Fibroblast of peridontal ligament (primary cell): ENCODE data around the gene ITPRID2.

Experiments
- DNase-seq: peaks from one replicate; pipeline ENCODE4 v3.0.0-alpha.2; 2010; ENCODE audit errors: extremely low read depth

The ITPRID2 gene

DNA sequence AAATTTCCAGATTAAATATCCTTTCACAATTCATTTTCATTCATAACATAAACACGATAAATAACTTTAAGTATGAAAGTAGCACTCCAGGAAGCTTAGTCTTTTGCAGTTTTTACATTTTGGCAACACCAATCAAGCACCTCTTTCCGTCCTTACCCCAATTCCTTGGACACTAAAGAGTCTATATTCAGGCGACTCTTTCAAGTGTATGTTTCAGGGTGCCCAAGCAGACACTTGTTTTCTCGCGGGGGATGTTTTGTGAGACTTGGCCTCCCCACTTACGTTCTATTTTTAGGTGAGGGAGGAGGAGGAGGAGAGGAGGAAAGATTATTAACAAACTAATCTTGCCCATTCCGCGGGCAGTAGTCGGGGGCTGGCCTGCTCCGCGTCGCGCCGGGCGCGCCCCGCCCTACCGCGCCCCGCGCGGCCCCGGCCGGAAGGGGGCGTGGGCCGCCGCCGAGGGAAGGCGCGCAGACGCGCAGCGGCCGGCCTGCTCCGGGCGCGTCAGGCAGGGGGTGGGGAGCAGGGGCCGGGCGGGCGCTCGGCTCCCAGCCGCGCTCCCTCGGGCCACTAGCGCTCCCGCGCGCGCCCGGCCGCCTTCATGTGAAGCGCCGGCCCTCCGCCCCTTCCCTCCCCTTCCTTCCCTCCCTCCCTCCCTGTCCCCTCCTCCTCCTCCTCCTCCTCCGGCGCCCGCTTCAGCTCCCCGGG is at the start of gene ITPRID2:
ITPRID2 (plus strand) TSS at position 473 of the 708 bp plus-strand sequence. CDS start 337 bp downstream, outside the sequence.
- peak; percentile 79 for DNase-seq

DNA sequence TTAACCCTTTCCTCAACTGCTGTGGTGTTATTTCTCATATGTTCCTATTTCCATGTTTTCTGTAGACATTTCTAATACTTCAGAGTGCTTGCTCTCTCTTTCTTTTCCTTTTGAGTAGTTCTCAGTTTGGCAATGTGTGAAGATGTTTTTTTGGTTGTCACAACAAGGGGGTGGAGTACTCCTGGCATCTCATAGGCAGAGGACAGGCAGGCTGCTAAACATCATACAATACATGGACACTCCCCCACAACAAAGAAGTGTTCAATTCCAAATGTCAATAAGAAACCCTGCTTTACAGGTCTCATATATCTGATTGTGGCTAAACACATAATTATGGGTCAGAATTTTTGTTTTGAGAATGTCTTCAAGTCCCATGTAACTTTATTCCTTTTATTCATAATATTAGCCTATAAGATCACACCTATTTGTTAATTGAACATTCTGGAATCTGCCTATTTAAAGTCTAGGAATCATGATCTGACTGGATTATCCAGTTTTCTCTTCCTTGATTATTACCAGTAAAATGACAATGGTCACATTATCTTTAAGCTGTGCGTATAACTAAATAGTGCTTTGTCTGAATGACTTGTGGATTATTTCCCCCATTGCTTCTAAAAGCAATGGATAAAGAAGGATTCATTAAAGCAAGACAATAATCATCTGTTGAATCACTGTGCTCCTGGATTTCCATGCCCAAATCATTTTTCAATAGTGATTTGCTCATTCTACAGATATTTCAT is 46.8 kb upstream of the ITPRID2 start:
- no peak for DNase-seq

DNA sequence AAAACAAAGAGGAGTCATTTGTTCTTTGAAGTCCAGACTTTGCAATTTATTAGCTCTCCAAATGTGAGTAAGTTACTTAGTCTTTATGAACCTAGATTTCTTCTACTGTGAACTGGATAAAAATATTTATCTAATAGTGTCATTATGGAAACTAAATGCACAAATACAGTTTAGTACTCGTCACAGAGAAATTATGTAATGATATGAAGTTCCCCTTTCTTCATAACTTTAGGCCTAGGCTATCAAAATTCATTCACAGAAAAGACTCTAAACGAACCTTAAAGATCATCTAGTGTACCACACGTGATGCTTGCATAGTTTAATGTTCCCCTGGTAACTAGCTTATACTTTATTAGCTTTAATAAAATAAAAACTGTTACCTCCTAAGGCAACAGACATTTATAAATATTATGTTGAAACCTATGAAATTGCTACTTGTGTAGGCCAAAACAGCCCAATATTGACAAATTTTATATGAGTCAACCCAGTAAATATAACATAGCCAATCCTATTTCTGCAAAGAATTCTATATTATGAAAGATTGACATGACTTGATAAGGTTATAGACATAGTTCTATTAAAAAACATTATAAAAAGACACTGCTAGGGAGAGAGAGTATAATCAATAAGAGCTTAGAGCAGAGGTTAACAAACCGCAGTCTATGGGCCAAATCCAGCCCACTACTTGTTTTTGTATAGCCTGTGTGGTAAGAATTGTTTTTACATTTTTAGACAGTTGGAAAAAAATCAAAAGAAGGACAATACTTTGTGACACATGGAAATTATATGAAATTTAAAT is 44.9 kb upstream of the ITPRID2 start:
- no peak for DNase-seq

DNA sequence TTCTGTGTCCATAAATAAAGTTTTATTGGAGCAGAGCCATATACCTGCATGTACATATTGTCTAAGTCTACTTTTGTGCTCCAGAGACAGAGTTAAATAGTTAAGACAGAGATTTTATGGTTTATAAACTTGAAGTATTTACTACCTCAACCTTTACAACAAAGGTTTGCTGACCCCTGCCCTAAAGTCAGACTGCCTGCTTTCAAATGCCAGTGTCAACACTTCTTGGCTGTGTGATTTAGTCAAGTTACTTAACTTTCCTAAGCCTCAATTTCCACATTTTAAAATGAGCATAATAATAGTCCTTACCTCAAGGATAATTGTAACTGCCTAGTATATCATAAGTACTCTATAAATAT is 44.4 kb upstream of the ITPRID2 start:
- DNase-seq: no peak

DNA sequence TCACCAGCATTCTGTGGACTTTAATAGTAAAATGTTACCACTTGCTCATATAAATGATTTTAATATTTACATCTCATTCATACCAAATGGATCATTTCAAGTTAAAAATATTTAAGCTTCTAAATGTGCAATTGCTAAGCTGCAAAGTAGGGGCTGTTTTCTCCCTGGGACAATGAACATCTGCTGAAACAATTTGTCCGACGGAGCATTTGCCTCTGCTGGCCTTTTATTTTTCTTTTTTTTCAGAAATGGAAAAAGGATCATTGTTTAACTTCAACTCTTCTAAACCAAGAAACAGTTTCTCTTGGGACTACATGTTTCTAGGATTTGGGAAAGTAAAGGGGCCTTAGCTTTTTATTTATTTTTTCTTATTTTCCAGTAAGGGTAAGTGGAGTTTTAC is 43.8 kb upstream of the ITPRID2 start:
- no peak for DNase-seq

DNA sequence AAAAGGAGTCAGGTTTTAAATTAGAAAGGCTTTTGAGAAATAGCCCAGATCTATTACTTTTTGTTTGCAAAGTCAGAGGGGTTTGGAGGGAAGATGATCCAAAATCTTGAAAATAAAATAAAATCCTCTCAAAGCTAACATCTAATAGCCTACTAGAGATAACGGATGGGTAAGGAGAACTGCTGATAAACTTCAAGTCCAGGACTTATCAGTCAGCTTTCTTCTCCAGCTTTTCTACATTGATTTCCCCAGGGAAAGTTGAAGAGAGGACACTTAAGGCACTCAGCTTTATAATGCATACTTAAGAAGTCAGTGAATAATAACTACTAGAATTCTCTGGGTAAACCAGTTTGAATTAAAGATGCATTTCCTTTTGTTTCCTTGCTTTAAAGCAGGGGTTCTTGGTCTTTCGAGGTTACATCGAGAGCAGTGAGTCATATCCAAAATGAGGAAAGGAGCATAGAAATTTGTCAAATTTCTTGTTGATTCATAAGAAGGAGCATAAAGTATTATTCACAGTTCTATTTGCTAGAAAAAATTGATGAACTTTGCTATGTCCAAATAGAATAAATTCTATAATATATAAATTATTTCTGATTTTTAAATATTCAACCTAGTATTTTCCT is 43.2 kb upstream of the ITPRID2 start:
- DNase-seq: peak; percentile 14

DNA sequence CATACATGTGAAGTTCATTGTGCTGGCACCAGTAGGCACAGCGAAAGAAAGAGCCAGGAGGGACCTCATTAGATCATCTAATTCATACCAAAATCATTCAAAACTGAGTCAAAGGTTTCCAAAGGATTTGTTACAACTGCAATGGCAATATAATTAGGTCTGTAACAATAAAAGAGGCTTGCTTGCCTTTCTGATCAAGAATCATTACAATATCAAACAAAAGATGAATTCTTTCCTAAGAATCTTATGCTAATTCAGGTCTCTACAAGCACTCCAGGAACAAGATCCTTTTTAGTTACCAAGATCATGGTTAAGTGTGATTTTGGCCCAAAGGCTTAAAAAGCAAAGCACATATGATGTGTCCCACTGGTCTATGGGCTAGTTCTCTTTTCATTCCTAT is 41.9 kb upstream of the ITPRID2 start:
- DNase-seq: no peak

DNA sequence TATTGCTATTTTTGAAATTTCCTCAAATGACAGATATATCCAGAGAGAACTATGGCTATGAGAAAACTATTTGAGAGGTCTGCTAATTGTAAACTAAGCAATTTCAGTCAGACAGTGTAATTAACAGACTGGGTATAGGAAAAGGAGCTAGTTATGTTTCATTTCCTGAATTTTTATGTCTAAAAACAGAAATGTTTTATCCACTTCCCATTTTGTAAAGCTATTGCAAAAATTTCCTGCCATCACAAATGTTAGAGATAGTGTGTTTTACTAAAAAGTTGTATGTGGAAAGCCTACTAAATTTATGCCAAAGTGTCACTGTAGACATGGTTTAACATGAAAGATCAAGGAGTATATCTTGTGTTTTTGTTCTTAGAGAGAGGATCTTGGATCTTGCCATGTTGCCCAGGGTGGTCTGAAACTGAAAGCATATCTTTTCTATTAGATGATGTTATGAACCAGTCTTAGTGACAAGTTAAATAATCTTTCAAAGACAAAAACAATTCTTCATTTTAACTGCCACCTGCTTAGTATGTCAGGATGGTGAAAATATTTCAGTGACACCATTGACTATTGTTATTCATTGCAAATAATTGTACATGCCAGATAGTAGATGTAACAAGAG is 40.5 kb upstream of the ITPRID2 start:
- DNase-seq: no peak

DNA sequence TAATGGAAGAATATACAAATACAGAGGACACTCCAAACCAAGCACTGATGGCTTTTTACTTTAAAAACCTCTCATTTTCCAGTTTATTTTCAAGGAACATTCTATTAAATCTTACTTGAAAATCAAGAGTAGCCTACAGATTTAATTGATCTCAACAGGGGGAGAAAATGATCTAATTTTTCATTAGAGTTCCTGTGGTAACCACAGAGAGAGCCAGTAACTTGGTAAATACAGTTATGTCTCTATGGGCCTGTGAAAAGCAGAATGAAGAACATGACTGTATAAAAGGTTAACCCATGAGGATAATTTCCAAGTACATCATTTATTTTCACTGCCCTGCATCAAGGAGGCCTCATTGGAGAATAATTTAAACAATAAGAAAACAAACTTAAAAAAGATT is 39.8 kb upstream of the ITPRID2 start:
- DNase-seq: no peak

DNA sequence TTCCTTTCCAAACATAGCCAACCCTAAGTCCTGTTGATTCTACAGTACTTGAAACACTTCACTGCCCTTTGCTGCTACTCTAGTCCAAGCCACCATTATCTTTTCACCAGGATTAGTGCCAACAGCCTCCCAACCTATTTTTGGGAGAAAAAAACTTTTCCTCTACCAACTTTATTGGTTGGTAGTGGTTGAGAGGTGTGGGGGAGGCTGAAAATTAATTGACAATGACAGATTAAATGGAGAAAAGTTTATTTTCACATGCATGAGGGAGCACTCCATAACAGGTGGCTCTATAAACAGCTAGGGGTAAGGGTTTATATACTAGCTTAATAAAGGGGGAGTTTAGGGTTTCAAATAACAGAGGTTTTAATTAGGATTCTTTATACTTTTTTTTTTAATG is 37.8 kb upstream of the ITPRID2 start:
- DNase-seq: no peak

DNA sequence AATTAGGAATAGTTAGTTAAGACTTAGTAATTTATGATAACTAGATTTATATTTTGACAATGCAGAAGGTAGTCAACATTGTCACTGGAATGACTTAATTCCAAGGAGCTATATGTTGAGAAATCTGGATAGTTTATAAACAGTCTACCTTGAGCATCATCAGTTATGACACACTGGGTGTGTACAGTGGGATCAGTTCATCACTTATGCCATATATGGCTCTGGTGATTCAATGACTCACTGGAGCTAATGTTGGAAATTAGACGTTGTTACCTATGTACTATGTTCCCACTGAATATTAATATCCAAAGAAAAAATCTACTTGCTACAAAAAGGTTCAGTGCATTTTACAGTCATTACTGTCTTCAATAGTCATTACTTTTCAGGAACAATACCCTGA is 34.0 kb upstream of the ITPRID2 start:
- no peak for DNase-seq

DNA sequence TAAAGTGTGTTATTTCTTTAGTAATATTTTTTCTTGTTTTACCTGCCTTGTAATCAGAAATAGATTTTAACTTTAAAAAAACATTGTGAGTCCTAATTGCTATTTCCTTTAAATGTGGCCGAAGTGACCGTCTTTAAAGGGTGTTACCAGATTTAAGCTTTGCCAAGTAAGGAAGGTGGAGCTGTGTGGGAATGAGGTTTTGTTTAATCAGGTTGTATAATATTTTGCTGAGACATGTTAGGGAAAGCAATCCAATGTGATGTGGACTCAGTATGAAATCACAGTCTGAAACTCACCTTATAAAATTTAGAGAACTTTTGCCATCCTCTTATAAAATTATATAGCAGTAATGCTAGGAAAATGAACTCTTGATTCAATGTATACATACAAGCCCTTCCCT is 32.9 kb upstream of the ITPRID2 start:
- DNase-seq: no peak

DNA sequence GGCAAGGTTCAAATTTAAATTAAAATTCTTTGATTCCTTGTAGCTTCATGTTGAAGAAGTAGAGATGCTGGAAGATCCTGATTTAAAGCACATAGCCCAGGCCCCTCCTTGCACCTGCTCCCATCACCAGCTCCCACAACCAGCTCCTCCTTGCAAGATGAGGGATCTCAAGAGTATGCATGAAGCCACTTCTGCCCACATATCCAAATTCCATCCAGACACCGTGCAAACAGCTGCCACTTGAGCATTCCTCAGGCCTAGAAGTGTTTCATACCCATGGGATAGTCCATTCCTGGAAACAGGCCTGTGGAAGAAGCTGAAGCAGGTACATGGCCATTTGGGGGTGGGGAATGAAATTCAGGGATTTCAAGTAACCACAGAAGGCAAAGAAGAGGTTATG is 32.4 kb upstream of the ITPRID2 start:
- DNase-seq: no peak

DNA sequence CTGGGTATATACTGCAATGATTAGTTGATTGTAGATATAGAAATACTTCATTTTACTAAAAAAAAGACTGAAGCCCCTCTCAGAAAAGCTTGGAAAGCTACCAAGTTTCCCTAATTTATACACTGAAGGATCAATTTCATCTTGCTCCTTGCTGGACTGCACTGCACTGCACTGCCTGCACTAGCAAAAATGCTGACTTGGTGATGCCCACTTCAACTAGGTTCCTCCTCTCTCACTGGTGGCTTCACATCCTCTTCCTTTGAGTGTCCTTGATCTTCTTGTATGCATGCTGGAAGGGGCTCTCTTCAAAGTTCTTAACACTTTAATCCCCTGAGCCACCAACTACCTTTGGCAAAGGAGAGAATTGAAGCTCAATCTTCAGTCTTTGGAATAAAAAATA is 31.7 kb upstream of the ITPRID2 start:
- no peak for DNase-seq

DNA sequence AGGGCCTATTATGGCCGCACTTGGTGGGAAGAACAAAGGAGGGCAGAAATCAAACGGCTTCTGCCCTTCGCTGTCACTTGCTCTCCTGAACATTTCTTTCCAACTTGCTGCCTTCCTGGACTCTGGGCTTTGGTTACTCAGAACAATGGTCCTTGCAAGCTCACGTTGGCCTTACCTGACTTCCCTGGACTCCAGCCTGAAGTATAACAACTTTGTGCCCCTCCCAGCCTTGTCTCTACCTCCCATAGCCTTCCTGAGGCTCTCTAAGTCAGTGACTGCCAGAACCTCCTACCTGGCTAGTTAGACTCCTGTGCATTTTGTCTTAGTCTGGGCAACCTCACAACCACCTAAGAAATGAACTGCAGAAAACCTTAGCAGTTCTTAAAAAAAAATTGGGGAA is 30.2 kb upstream of the ITPRID2 start:
- no peak for DNase-seq

DNA sequence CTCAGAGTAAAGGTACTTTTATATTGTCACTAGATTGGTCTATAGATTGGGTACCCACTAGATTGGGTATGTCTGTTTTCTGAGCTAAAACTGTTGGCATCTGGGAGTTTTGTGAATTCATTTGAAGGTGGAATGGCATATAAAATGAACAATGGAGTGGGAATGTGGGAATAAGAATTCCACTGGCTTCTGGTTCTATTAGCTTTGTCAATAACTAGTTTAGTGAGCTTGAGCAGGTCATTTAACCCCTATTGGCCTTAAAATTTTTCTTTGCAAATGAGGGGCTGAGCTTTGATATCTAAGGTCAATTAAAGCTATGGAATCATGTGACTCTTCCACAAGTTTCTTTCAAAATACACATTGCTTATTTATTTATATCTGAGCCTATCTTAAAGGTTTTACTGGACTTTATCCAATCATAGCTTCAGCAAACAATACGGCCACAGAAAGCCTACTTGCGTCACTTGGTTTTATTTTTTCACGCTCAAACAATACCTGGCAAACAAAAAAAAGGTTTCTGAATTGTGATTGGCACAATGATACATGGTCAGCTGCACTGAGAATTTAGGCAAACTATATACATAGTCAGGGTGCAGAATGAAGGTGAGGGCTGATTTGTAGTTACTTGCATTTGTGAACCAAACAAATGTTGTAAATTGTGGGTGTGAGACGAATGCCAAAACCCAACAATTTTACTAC is 28.8 kb upstream of the ITPRID2 start:
- no peak for DNase-seq

DNA sequence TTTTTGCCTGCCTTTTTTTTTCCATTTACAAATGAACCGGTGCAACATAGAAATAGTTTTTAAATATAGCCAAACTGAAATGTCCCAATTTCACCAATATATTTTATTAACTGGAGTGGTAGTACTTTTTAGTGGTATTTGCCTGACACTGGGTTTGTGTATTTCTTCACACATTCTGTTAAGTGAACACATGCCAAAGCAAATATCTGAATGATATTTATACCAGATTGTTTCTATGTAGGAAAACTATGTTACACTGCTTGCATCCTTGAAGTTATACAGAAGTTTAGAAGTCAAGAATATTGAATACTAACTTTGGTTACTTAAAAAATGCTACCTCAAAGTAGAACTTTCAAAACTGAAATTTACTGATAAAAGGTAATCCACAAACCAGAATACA is 19.4 kb upstream of the ITPRID2 start:
- peak; percentile 17 for DNase-seq

DNA sequence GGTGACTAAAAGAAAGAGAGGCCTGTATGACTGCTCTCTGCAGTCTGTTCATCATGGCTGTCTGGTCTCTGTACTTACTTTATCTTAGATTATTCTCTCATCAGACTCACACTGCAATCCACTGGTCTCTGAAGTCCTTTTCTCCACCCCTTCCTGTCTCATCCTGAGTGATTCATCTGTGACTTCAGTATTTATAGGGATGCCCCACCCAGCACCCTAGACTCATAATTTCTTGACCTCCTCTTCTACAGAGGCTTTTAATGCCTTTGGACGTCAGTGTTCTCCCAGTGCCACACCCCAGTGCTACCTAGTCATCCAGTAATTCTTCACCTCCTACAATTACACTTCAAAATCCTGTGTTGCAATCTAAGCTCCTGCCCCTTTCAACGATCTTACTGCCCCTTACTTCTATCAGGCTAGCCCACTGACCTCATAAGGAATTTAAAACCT is 14.9 kb upstream of the ITPRID2 start:
- peak; percentile 14 for DNase-seq

DNA sequence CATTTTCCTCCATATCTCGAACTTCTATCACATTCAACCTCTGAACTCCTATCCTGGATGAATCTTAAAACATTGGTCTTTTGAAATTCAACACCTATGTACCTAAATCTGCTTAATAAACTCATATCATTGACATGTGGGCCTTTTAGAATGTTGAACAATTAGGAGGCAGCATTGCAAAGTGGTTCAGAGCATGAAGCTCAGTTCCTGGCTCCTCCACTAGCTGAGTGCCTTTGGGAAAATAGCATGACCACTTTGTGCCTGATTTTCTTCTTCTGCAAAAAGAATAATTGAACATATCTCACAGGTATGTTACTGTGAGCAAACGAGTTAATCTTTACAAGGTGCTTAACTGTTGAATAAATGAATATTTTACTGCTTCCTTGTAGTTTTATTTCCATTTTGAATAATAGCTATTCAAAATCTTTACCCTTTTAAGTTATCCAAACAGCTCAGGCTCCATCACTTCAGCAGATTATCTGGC is 14.3 kb upstream of the ITPRID2 start:
- DNase-seq: no peak

DNA sequence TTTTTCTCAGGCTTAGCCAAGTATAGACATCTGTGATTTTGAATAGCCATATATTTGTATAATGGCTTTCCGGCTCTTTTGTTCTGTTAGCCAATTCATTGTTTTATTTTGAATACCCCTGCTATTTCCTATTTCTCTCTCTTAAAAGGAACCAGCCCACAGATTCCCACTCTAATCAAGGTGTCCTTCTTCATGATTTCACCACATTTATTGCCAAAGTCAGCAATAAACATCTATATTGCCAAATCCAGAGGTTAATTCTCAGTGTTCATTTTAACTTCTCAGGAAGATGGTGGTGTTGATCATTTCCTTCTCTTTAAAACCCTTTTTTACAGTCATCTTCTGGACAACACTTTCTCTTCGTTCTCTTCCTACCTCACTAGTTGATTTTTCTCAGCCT is 13.1 kb upstream of the ITPRID2 start:
- DNase-seq: no peak

DNA sequence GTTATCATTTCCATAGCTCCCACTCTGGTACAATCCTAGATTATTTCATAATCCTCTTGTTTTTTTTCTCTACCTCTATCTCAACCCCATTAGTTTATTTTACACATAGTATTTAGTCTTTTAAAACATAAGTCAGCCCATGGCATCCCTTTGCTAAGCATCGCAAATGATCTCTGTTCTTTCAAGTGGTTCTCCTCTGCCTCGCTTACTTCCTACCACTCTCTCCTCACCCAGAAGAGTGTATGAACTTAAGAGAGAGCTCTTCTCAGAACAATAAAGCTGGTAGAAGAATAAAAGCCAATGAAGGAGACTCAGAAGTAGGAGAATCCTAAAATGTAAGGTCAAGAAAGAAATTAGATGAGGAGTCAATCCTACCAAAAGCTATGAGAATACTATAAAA is 12.2 kb upstream of the ITPRID2 start:
- DNase-seq: no peak
